Activated T-cell treated with anti-CD3 and anti-CD28 coated beads, Interleukin-2, amount 50 U/mL, for 24 hours (primary cell): ENCODE results near the gene ARHGAP21.
"Not testable (repeated sequence)": the region's sequence is repeated elsewhere in the genome, so short reads cannot be mapped to it uniquely, and the experiment has no call there.

Experiments
- DNase-seq: peaks from one replicate; pipeline ENCODE4 v3.0.0-alpha.2; 2020
- H3K27ac Mint-ChIP-seq: 2 replicates; pipeline ENCODE4 v1.8.0; 2020; ENCODE audit warnings: mild to moderate bottlenecking, mixed read lengths
- H3K27me3 Mint-ChIP-seq: 2 replicates; pipeline ENCODE4 v1.8.0; 2020; ENCODE audit warnings: mixed read lengths
- H3K36me3 Mint-ChIP-seq: 2 replicates; pipeline ENCODE4 v1.8.0; 2020; ENCODE audit warnings: low read depth, mixed read lengths
- H3K4me1 Mint-ChIP-seq: 2 replicates; pipeline ENCODE4 v1.8.0; 2020; ENCODE audit warnings: low read depth, mixed read lengths
- H3K4me3 Mint-ChIP-seq: 2 replicates; pipeline ENCODE4 v1.8.0; 2020; ENCODE audit warnings: mild to moderate bottlenecking, moderate library complexity, mixed read lengths
- H3K9me3 Mint-ChIP-seq: 2 replicates; pipeline ENCODE4 v1.8.0; 2020; ENCODE audit warnings: mixed read lengths

The ARHGAP21 gene

GRCh38 chr10:24683554-24683953 is 40.1 kb downstream of the ARHGAP21 start:
- no peak overlapping the region for H3K4me3 Mint-ChIP-seq
- H3K27ac Mint-ChIP-seq: no peak overlapping the region
- peaks cover 6% of the 10 kb centered on the region for H3K9me3 Mint-ChIP-seq

DNA sequence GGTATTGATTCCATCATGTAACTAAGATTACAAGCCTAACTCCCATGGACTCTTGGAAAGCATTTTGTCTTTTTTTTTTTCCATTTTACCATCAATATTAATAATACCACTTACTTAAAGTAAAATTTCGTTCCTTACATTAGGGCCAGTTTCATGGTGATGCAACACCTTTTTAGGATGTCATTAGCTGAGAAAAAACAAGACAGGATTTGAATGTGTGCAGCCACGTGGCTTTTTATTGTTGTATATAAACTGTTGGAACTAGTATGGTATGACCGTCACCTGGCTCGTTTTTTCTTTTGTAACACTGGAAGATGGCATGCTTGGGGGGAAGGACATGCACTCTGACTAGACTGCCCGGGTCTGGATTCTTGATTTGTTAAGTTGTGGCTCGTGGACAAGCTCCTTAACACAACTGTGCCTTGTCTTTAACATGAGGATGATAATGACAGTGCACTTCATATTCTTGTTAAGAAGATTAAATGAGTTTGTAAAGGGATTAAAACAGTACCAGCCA is 42.1 kb downstream of the ARHGAP21 start:
- DNase-seq: no peak

More at GRCh38 chr10:24683554-24683953, 40.1 kb downstream of the ARHGAP21 start:
- DNase-seq: no peak
- no peaks in the 10 kb centered on the region for H3K36me3 Mint-ChIP-seq
- H3K27me3 Mint-ChIP-seq: no peaks in the 10 kb centered on the region
- H3K4me1 Mint-ChIP-seq: peaks cover 3% of the 10 kb centered on the region

DNA sequence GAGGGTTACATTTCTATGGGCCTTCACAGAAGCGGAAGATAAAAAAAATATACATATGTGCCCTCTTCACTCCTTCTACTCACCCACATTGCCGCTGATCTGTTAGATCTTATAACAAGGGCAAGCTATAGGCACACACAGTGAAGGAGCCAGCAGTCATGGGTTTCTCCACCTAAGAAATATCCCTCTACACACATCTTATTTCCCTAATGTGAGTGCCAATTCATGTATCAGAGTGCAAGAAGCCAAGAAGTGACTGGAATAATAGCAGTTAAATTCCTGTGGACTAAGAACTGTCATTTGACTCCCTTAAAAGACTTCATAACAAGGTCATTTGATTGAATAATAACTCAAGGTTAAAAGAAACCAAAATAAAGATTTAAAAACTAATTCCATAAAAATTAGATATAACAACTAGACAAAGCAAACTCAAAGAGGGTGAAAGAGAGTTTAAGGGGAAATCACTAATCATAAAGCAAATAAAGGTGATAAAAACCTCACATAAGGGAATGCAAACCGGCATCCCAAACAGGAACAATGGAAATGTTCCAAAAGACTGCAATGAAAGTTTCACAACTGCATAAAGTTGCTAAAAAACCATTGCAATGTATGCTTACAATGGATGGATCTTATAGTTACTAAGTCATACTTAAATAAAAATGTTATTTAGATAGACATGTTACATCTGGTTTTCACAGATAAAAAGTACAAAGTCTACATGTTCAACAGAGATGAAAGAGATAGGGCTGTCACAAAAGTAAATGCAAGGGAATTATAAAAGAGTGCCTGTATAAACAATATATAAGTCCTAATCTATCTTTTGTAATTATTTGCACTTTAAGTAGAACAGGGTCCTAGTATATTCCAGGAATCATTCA is 42.8 kb downstream of the ARHGAP21 start:
- Mint-ChIP-seq H3K4me3 (no peak overlapping the region), H3K27ac (no peak overlapping the region), H3K9me3 (peaks cover 6% of the 10 kb centered on the region), H3K36me3 (no peaks in the 10 kb centered on the region), H3K4me1 (peaks cover 3% of the 10 kb centered on the region), H3K27me3 (no peaks in the 10 kb centered on the region)
- no peak for DNase-seq

More for the DNA sequence above, 42.1 kb downstream of the ARHGAP21 start:
- Mint-ChIP-seq H3K27ac (no peak overlapping the region), H3K4me1 (no peaks in the 10 kb centered on the region), H3K9me3 (peaks cover 6% of the 10 kb centered on the region), H3K4me3 (no peak overlapping the region), H3K36me3 (no peaks in the 10 kb centered on the region), H3K27me3 (no peaks in the 10 kb centered on the region)

- Mint-ChIP-seq H3K27me3 (no peaks in the 10 kb centered on the region), H3K4me1 (peaks cover 10% of the 10 kb centered on the region), H3K36me3 (no peaks in the 10 kb centered on the region), H3K4me3 (no peak overlapping the region), H3K9me3 (peaks cover 6% of the 10 kb centered on the region), H3K27ac (no peak overlapping the region)
- DNase-seq: no peak
These were observed 44.9 kb downstream of the ARHGAP21 start for GRCh38 chr10:24678757-24679156.

DNA sequence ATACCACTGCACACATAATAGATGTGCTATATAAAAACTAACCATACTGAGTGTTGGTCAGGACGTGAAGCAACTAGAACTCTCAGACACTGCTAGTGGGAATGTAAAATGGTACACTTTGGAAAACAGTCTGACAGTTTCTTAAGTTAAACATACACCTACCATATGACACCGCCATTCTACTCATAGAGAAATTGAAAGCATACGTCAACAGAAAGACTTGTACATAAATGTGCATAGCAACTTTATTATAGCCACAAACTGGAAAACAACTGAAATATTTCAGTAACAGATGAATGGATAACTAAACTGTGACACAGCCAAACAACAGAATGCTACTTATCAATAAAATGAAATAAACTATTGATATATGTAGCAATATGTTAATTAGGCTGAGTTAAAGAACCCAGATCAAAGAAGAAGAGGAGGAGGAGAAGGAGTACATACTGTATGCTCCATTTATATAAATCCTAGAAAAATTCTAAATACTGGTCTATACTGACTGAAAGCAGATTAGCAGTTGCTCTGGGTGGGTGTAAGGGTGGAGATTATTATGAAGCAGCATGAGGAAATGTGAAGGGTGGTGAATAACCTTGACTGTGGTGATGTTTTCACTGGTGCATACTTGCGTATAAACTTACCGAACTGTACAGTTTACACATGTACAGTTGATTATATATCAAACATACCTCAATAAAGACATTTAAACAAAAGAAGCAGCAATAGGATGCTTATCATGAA is 48.6 kb downstream of the ARHGAP21 start:
- peaks cover 6% of the 10 kb centered on the region for H3K9me3 Mint-ChIP-seq
- no peak overlapping the region for H3K27ac Mint-ChIP-seq
- H3K36me3 Mint-ChIP-seq: no peaks in the 10 kb centered on the region
- H3K4me3 Mint-ChIP-seq: no peak overlapping the region
- peaks cover 10% of the 10 kb centered on the region for H3K4me1 Mint-ChIP-seq
- DNase-seq: no peak
- H3K27me3 Mint-ChIP-seq: no peaks in the 10 kb centered on the region

DNA sequence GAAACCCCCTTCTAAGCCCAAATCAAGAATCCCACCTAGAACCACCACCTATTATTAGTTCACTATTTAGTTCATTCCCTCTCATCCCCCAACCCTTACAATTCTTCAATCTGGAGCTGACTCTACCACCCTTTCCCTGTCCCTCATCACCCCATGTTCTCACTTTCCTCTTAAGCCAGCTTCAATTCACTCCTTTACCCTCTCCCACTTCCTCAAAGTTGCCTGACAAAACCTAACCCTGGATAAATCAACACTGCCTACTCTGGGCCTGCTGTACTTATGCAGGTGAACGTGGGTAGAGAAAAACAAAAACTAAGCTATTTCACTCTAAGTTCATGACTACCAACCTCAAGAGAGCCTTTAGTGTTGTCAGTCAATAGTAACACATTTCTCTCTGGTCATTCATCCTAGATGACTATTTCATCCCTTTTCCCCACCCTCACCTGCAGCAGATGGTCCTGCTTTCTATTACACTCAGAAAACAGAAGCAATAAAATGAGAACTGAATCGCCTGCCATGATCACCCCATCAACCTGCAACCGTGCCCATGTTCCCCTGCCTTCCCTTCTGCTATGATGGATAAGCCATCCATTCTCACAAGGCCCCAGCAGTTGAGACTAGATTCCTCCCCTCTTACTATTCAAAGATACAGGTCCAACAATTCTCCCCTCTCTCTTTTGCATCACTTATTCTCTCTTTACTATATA is 52.6 kb downstream of the ARHGAP21 start:
- H3K4me1 Mint-ChIP-seq: peaks cover 8% of the 10 kb centered on the region
- DNase-seq: no peak
- H3K9me3 Mint-ChIP-seq: no peaks in the 10 kb centered on the region
- H3K36me3 Mint-ChIP-seq: no peaks in the 10 kb centered on the region
- no peak overlapping the region for H3K27ac Mint-ChIP-seq
- no peaks in the 10 kb centered on the region for H3K27me3 Mint-ChIP-seq
- no peak overlapping the region for H3K4me3 Mint-ChIP-seq

GRCh38 chr10:24669285-24669852 is 54.3 kb downstream of the ARHGAP21 start:
- no peak overlapping the region for H3K27ac Mint-ChIP-seq
- no peaks in the 10 kb centered on the region for H3K4me1 Mint-ChIP-seq
- H3K36me3 Mint-ChIP-seq: no peaks in the 10 kb centered on the region
- H3K4me3 Mint-ChIP-seq: no peak overlapping the region
- no peaks in the 10 kb centered on the region for H3K9me3 Mint-ChIP-seq
- DNase-seq: no peak
- H3K27me3 Mint-ChIP-seq: no peaks in the 10 kb centered on the region

- no peaks in the 10 kb centered on the region for H3K27me3 Mint-ChIP-seq
- H3K27ac Mint-ChIP-seq: no peak overlapping the region
- no peak overlapping the region for H3K4me3 Mint-ChIP-seq
- no peak for DNase-seq
- no peaks in the 10 kb centered on the region for H3K36me3 Mint-ChIP-seq
- H3K4me1 Mint-ChIP-seq: no peaks in the 10 kb centered on the region
- H3K9me3 Mint-ChIP-seq: no peaks in the 10 kb centered on the region
These were observed 55.4 kb downstream of the ARHGAP21 start for GRCh38 chr10:24668247-24668646.

DNA sequence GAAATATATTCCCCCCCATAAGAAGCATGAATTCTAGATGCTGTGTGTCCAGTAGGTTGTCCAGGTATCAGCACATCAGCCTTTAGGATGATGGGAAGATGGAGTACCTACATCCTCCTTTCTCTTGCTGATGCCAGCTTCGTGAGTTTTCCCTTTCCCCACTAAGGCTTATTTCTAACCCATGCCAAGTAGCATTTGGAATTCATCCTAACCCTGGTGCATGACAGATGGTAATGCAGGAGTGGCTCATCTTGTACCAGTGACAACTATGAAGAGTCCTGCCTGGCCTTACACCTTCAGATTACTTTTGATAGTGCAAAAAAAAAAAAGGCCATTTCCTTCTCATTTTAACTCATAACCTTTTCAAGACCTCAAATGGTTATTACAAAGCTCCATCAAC is 58.7 kb downstream of the ARHGAP21 start:
- H3K4me3 Mint-ChIP-seq: no peak overlapping the region
- H3K9me3 Mint-ChIP-seq: no peaks in the 10 kb centered on the region
- H3K27ac Mint-ChIP-seq: no peak overlapping the region
- no peaks in the 10 kb centered on the region for H3K27me3 Mint-ChIP-seq
- H3K36me3 Mint-ChIP-seq: no peaks in the 10 kb centered on the region
- no peak for DNase-seq
- H3K4me1 Mint-ChIP-seq: no peaks in the 10 kb centered on the region

- no peak for DNase-seq
- H3K9me3 Mint-ChIP-seq: no peaks in the 10 kb centered on the region
- H3K36me3 Mint-ChIP-seq: no peaks in the 10 kb centered on the region
- H3K27me3 Mint-ChIP-seq: no peaks in the 10 kb centered on the region
- no peak overlapping the region for H3K27ac Mint-ChIP-seq
- no peaks in the 10 kb centered on the region for H3K4me1 Mint-ChIP-seq
- H3K4me3 Mint-ChIP-seq: no peak overlapping the region
These were observed 62.3 kb downstream of the ARHGAP21 start for GRCh38 chr10:24661376-24661775.

DNA sequence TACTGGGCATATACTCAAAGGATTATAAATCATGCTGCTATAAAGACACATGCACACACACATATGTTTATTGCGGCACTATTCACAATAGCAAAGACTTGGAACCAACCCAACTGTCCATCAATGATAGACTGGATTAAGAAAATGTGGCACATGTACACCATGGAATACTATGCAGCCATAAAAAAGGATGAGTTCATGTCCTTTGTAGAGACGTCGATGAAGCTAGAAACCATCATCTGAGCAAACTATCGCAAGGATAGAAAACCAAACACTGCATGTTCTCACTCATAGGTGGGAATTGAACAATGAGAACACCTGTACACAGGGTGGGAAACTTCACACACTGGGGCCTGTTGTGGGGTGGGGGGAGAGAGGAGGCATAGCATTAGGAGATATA is 65.4 kb downstream of the ARHGAP21 start:
- not testable (repeated sequence) for DNase-seq, H3K27ac Mint-ChIP-seq, H3K4me3 Mint-ChIP-seq, H3K27me3 Mint-ChIP-seq, H3K36me3 Mint-ChIP-seq, H3K4me1 Mint-ChIP-seq, H3K9me3 Mint-ChIP-seq

DNA sequence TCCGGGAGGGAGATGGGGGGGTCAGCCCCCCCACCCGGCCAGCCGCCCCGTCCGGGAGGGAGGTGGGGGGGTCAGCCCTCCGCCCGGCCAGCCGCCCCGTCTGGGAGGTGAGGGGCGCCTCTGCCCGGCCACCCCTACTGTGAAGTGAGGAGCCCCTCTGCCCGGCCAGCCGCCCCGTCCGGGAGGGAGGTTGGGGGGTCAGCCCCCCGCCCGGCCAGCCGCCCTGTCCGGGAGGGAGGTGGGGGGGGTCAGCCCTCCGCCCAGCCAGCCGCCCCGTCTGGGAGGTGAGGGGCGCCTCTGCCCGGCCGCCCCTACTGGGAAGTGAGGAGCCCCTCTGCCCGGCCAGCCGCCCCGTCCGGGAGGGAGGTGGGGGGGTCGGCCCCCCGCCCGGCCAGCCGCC is 67.4 kb downstream of the ARHGAP21 start:
- H3K27me3 Mint-ChIP-seq, H3K4me1 Mint-ChIP-seq, H3K9me3 Mint-ChIP-seq, H3K27ac Mint-ChIP-seq, DNase-seq, H3K4me3 Mint-ChIP-seq, H3K36me3 Mint-ChIP-seq: not testable (repeated sequence)

DNA sequence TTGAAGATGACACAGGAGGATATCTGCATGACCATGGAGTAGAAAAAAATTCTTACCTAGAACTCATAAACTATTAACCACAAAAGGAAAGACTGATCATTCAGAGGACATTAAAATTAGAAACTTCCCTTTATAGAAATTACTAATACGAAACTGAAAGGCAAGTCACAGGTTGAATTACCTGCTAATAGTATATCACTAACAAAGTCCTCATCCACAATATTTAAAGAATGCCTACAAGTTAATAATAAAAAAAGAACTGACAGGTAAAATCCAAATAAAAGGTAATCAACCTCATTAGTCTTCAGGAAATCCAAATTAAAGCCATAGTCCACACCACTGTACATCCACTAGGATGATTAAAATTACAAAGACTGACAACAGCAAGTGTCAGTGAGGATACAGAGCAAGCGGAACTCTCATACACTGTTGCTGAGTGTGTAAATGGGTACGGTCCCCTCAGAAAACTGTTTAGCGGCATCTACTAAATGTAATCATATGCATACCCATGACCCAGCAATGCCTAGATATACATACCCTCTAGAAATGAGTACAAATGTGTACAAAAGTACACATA is 71.2 kb downstream of the ARHGAP21 start:
- Mint-ChIP-seq H3K4me3 (no peak overlapping the region), H3K27ac (peak overlapping the region; percentile 14), H3K4me1 (peaks cover 9% of the 10 kb centered on the region), H3K36me3 (no peaks in the 10 kb centered on the region), H3K27me3 (no peaks in the 10 kb centered on the region), H3K9me3 (no peaks in the 10 kb centered on the region)
- DNase-seq: no peak

DNA sequence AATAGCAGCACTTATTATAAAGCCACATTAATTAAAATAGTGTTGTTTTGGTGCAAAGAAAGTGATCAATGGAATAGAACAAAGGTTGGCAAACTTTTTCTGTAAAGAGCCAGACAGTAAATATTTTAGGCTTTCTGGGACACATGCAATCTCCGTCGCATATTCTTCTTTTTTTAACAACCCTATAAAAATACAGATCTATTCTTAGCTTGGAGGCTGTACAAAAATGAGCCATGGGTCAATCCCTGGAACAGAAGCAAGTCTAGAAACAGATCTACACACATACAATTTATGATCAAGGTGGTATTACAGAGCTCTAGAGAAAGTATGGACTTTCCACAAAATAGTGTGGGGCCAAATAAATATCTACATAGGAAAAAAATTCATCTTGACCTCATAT is 71.8 kb downstream of the ARHGAP21 start:
- H3K27me3 Mint-ChIP-seq: no peaks in the 10 kb centered on the region
- H3K4me1 Mint-ChIP-seq: peaks cover 9% of the 10 kb centered on the region
- H3K9me3 Mint-ChIP-seq: no peaks in the 10 kb centered on the region
- DNase-seq: no peak
- no peak overlapping the region for H3K4me3 Mint-ChIP-seq
- no peaks in the 10 kb centered on the region for H3K36me3 Mint-ChIP-seq
- no peak overlapping the region for H3K27ac Mint-ChIP-seq
